Brain pericyte (primary cell): ENCODE measurements around the gene UBXN10.

Experiments
- DNase-seq: peaks from one replicate; pipeline ENCODE4 v3.0.0-alpha.2; 2012; ENCODE audit warnings: low read depth, low spot score

Gene UBXN10

DNA sequence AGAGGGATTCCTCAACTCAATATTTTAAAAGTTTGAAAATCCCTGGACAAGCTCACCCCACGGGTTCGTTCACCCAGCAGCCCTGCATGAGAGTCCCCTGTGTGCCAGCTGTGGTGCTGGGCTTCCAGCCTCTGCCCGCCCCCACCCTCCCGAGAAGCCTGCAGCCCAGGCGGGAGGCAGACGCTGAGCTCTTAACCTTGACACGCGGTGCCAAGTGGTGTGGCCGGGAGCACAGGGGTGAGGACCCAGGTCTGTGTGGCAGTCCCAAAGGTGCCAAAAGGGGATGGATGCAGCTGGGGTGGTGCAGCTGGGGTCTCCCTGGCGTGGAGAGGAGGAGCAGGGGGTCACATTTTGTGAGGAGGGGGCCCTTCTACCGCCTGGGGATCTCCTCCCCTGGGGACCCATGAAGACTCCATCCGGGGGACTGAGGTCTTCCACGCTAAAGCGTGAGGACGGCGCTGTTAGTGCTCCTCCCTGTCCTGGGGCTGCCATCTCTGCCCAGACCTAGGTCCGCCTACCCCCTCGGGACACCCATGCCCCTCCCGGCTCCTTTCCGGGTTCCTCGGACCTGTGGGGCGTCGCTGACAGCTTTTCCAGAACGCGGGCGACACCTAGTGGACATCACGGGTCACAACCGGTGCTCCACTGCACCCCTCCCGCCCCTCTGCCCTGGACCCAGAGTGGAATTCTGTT, 33.8 kb upstream of the UBXN10 start:
- no peak for DNase-seq

- no peak for DNase-seq
Observed at GRCh38 chr1:20152599-20152930, 33.3 kb upstream of the UBXN10 start.

DNA sequence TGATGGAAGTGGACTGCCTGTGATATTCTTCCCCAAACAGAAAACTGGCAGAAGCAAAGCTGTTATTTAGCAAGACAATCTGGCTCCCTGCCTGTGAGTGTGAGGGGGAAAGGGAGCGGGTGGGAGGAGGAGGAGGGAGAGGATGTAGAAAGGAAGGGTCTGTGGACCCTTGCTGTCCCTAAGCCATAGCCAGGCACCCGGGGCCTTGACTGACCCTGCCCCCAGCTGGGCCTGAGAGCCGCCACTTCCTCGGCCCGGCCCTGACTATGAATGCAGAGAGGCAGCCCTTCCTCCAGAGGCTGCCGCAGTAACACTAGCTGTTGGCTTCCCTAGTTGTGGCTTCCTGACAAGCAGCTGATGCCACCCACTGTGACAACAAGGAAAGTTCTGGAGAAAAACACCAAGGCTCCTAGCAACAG, 32.9 kb upstream of the UBXN10 start:
- no peak for DNase-seq

- DNase-seq, result no peak
Observed at GRCh38 chr1:20154301-20154831, 31.5 kb upstream of the UBXN10 start.

- DNase-seq, result no peak
Observed at GRCh38 chr1:20158358-20159070, 27.4 kb upstream of the UBXN10 start.

- no peak for DNase-seq
Observed at GRCh38 chr1:20160034-20160433, 25.9 kb upstream of the UBXN10 start.

- no peak for DNase-seq
Observed at GRCh38 chr1:20164694-20165202, 21.1 kb upstream of the UBXN10 start.

DNA sequence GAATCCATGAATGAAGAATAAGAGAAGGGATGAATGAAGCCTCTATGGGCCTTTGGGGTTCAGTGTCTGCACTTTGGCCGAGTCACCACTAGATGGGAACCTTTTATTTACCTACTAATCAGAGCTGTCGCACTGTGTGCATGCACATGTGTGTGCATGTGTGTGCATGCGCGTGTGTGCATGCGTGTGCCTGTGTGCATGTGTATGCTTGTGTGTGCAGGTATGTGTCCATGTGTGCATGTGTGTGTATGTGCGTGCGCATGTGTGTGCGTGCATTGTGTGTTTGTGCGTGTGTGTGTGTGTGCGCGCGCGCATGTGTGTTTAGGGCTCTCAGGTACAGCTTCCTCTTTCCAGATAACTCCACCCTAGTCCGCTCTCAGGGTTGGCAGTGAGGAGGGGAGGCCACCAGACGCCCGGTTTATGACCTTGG, 20.4 kb upstream of the UBXN10 start:
- no peak for DNase-seq

GRCh38 chr1:20166051-20166450, 19.8 kb upstream of the UBXN10 start:
- DNase-seq, result no peak

- no peak for DNase-seq
Observed at GRCh38 chr1:20167126-20167525, 18.8 kb upstream of the UBXN10 start.

DNA sequence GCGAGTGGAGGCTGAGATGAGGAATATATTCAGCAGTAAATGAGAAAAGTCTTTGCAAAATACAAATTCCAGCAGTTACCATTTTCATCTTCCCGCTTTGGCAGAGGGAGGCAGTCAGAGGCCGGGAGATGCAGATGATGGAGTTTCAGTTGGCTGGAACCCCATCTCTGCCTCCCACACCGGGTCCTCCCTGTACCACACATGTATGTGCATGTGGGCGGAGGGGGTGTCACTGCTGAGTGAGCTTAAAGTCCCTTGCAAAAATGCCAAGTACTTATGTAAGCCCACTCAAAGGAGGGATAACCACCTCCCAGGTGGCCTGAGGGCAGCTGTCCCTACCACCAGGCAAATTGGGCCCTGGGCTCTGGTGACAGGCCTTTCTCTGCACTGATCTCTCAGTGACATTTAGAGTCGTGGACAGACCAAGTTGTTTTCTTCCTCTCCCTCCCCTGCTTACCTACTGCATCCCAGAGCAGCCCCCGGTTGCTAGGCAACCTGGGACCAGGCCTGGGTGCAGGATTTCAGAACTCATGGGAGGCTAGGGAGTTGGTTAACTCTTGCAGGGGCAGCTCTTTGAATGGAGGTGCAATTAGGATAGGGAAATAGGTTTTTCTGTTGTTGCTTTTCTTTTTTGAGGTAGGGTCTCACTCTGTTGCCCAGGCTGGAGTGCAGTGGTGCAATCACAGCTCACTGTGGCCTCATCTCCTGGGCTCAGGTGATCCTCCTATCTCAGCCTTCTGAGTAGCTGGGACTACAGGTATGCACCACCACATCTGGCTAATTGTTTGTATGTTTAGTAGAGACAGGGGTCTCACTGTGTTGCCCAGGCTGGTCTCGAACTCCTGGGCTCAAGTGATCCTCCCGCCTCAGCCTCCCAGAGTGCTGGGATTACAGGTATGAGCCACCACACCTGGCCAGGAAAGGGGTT, 17.1 kb upstream of the UBXN10 start:
- DNase-seq, result no peak

DNA sequence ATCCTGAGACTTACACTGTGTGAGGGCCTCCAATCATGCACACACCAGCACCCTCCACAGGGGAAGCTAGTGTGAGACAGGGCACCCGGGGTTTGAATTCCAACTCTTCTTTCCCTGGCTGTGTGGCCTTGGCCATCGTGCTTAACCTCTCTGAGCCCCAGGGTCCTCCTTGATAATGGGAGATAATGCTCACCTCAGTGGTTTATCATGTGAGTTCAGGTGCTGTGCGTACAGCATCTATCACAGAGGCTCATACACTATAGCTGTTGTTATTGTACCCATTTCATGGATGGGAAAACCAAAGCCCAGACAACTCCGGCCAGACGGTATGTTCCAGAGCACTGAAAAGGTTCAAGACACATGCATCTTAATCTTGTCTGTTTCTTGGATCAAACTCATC, 16.0 kb upstream of the UBXN10 start:
- no peak for DNase-seq

- DNase-seq, result no peak
Observed at GRCh38 chr1:20172033-20172590, 13.8 kb upstream of the UBXN10 start.

GRCh38 chr1:20174937-20175666, 10.8 kb upstream of the UBXN10 start:
- DNase-seq, result no peak

DNA sequence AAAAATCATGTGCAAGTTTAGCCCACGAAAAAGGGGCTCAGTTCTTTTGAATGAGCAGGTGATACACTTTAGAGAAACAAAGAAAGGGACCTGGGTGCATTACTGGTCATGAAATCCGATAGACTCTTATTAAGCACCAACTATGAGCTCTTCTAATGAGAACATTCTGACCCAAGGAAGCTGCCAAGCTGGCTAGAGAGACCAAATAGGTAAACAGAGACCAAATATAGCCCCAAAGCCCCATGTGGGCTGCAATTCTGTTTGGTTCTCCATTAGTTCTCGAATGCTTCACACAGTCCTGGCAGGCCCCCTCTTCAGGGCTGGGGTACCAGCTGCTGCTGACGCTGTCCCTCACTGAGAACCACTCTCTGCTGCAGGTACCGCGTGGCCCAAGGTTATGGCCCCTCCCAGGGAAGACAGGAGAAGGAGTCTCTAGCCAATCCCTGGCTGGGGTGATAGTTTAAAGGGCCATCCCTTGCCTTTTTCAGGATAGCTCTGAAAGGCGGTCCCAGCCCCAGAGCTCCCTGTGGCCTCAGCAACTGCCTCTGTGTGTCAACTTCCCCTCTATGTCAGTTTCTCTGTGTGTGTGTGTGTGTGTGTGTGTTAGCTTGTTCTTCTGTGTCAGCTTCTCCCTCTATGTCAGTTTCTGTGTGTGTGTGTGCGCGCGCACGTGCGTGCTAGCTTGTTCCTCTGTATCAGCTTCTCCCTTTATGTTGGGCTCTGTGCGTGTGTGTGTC, 7.1 kb upstream of the UBXN10 start:
- DNase-seq, result no peak

DNA sequence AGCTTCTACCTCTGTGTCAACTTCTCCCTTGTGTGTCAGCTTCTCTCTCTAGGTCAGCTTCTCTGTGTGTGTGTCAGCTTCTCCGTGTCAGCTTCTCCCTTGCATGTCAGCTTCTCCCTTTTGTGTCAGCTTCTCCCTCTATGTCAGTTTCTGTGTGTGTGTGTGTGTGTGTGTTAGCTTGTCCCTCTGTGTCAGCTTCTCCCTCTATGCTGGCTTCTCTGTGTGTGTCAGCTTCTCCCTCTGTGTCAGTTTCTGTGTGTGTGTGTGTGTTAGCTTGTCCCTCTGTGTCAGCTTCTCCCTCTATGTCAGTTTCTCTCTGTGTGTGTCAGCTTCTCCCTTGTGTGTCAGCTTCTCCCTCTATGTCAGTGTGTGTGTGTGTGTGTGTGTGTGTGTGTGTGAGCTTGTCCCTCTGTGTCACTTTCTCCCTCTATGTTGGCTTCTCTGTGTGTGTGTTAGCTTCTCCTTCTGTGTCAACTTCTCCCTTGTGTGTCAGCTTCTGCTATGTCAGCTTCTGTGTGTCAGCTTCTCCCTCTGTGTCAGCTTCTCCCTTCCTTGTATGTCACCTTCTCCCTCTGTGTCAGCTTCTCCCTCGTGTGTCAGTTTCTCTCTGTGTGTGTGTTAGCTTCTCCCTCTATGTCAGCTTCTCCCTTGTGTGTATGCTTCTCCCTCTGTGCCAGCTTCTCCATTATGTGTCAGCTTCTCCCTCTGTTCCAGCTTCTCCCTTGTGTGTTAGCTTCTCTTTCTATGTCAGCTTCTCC, 6.3 kb upstream of the UBXN10 start:
- DNase-seq, result no peak

GRCh38 chr1:20180129-20180843, 5.6 kb upstream of the UBXN10 start:
- DNase-seq, result no peak

DNA sequence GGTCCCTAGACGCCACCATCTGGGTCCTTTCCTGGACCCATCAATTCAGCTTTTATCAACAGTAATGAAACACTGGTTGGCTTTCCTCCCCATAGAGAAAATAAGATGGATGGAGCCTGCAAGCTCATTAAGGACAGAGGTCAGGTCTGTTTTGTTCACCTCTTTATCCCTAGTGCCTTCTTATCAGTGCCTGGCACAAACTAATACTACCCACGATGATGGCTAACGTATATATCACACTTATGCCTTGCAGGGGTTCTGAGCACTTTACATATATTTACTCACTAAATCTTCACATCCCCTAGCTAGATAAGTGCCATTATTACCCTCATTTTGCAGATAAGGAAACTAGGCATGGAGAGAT, 5.1 kb upstream of the UBXN10 start:
- no peak for DNase-seq

DNA sequence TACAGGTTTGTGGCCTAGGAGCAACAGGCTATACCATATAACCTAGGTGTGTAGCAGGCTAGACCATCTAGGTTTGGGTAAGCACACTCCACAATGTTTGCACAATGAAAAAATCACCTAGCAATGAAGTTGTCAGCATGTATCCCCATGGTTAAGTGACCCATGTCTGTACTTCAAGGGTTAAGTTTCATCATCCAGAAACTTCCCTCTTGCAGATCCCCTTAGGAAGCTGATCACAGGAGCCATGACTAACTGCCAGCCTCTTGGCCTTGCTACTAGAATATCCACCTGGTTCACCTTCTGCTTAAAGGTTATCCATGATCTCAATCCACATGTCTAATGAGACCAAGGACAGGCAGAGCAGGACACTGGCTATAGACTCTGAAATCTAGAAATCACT, 3.5 kb upstream of the UBXN10 start:
- DNase-seq, result no peak
